NCI-H2107 treated with DMSO at 0.1 percent for 48 hours (cell line): Measurements from ENCODE around the gene UBE2F.

ENCODE experiments used
- DNase-seq: peaks from one replicate; lab custom pipeline; 2025; ENCODE audit not compliant: unreplicated experiment; lab: John Stamatoyannopoulos, UW

UBE2F gene

GRCh38 chr2:238069021-238069709 lies 102.4 kb downstream of the UBE2F start:
- no peak for DNase-seq

- no peak for DNase-seq
Observed at GRCh38 chr2:238069877-238070276, 103.1 kb downstream of the UBE2F start.

DNA sequence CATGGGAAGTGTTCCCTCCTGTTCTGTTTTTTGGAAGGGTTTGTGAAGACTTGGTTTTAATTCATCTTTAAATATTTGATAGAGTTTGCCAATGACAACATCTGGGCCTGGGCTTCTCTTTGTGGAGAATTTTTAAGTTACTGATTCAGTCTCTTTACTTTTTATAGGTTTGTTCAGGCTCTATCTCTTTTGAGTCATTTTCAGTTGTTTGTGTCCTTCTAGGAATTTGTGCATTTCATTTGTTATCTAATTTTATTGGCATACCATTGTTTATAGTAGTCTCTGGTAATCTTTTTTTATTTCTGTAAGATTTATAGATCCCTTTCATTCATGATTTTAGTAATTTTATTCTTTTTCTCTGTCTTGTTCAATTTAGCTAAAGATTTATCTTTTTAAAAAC lies 108.6 kb downstream of the UBE2F start:
- no peak for DNase-seq

DNA sequence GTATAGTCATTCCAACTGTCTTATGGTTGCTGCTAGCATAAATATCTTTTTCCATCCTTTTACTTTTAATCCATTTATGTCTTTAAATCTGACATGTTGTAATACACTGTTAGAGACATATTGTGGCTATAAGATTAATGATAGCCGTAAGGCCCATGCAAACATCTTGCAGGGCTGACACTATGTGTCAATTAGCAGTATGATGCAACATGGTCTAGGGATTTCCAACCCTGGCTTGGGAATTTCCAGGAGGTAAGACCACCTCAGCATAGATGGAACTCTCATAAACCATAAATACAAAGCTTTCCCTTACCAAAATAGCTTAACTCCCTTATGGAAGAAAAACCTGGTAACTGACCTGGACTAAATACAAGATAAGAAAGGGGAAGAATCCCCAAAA lies 110.5 kb downstream of the UBE2F start:
- no peak for DNase-seq

DNA sequence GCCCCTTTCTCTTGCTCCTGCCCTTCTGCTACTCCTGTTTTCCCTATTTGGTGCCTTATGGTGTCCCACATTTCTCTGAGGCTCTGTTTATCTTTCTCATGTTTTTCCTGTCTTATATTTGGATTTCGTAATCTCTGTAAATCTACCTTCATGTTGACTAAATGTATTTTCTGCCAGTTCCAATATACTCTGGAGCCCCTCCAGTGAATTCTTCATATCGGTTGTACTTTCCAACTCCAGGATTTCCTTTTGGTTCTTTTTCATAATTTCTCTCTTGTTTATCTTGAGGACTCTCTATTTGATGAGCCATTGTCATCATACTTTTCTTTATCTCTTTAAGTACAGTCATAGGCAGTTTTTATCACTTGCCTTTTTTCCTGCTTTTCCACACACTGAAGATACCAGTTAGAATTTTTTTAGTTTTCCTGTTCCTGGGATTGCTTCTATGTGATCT lies 113.1 kb downstream of the UBE2F start:
- no peak for DNase-seq

DNA sequence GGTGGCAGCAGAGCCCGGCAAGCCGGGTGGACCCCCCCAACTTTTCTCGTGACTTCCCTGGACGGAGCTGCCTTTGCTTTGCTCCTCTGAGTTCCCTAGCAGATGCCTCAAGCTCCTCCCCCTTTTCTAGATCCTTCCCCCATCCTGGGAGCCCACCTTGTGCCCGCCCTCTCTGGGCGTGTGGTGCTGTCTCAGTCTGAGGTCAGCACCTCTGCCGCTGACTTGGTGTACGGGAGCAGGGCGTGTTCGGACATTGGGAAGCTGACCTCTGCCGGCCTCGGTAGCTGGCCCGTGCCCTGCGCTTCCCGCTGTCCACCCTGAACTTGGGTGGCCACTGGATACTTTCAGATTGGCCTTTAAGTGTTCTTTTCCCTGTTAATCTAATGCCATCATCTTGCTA lies 113.7 kb downstream of the UBE2F start:
- no peak for DNase-seq

DNA sequence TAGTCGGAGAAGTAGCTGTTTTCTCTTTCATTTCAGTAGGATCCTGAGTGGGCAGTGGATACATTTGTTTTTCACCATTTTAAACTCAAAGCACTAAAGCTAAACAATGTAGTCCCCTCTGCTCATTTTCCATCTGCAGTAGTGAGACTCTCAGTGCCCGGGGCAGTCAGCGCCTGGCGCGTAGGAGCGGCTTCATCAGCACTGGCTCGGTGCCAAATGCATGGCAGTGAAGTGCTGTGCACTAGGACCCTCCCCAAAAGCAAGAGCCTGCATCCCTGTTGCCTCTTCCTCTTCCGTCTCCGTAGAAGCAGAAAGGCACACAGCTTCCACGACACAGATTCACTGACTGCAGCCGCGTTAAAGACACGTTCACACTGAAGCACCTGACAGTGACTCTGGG lies 114.3 kb downstream of the UBE2F start:
- DNase-seq, result no peak

GRCh38 chr2:238081561-238081960 lies 114.7 kb downstream of the UBE2F start:
- DNase-seq, result no peak

- DNase-seq, result no peak
Observed at GRCh38 chr2:238082151-238082550, 115.3 kb downstream of the UBE2F start.

- DNase-seq, result no peak
Observed at GRCh38 chr2:238082827-238083226, 116.0 kb downstream of the UBE2F start.

GRCh38 chr2:238083919-238084318 lies 117.1 kb downstream of the UBE2F start:
- no peak for DNase-seq

GRCh38 chr2:238084761-238085160 lies 117.9 kb downstream of the UBE2F start:
- DNase-seq, result no peak

DNA sequence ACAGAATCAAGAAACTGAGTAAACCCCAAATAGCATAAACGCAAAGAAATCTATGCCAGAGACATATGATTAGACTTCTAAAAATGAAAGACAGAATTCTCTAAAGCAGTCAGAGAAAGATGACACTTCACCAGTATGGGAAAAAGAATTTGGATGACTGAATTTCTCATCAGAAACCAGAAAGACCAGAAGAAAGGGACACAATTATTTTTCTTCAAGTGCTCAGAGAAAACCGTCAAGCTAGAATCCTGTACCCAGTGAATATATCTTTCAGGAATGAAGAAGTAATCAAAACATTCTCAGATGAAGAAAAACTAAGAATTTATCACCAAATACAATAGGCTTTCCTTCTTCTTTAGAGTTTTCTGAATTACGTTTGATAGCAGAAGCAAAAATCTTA lies 119.1 kb downstream of the UBE2F start:
- DNase-seq, result no peak

- no peak for DNase-seq
Observed at GRCh38 chr2:238087211-238087610, 120.4 kb downstream of the UBE2F start.

DNA sequence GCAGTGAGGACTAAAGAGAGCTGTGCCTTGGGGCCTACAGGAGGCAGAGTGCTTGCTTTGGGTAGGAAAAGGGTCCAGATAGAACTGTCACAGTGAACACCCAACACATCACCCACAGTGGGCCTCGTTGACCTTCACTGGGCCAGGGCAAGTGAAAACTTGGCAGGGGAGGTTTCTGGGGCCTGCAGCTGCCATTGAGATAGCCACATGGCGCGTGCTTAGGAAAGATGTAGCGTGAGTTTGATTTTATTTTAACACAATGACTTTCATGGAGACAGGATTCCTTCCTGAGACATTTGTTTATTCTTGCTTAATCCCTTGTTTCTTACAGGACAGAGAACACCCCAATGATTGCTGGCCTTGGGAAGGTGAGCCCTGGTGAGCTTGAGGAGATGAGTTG lies 124.1 kb downstream of the UBE2F start:
- DNase-seq, result no peak

DNA sequence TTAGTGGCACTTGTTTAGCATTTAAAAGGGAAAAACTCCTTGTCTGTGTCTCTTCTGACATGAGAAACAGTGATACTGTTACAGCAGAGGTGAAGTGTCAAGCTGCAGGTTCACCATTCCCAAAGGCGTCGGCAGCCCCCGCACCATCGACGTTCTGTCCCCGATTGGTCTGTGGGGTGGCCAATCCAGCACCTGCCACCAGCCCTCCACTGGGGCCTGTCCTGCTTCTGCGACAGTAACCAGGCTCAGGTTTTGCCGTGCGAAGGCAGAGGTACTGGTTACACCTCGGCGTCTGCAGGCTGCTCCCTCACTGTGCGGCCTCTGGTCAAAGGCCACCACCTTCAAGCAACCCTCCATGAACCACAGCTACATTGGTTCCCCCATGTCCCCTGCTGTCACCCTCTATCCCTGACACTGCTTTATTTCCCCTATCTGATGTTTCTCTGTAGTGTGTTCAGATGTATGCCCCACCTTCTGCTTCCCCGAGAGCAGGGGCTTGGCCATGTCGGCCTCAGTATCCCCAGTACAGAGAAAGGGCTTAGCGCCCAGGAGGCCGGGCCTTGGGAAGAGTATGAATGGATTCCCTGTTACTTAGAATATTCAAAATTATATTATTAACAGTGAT lies 124.7 kb downstream of the UBE2F start:
- no peak for DNase-seq
